OCI-LY3 (cell line): ENCODE measurements around the gene CAPS2.

Experiments used
- CTCF ChIP-seq: fragments of 200-600, 300-600 bp; sonication (generic); IDR thresholded peaks from 2 replicates; pipeline ENCODE4 v1.5.1; 2014; ENCODE audit warnings: antibody characterized with exemption, low read length, low read depth
- EZH2phosphoT487 ChIP-seq: fragments of 200-600 bp; shearing (Covaris generic); IDR thresholded peaks from 2 replicates; pipeline ENCODE4 v1.6.1; 2018; ENCODE audit warnings: antibody characterized with exemption, mixed run types, low read depth

GRCh38 chr12:75236206-75236605 is 93.9 kb downstream of the CAPS2 start:
- TF ChIP-seq CTCF (no peak), EZH2phosphoT487 (no peak)
